KMS-11 (cell line): ENCODE measurements around the gene DRGX.

Experiments used
- H2AFZ ChIP-seq: fragments of 200-600 bp; sonication (generic); 2 replicates; pipeline ENCODE4 v1.6.1; 2016; ENCODE audit warnings: antibody characterized with exemption, mixed run types, low read depth
- H3K27ac ChIP-seq: fragments of 200-600 bp; sonication (generic); 2 replicates; pipeline ENCODE4 v1.6.1; 2016; ENCODE audit warnings: mild to moderate bottlenecking, mixed run types
- H3K27me3 ChIP-seq: fragments of 200-600 bp; sonication (generic); 2 replicates; pipeline ENCODE4 v1.6.1; 2017; ENCODE audit warnings: mild to moderate bottlenecking, low read depth, mixed run types, moderate library complexity; ENCODE audit not compliant: insufficient read depth
- H3K36me3 ChIP-seq: fragments of 200-600 bp; sonication (generic); 2 replicates; pipeline ENCODE4 v1.6.1; 2017; ENCODE audit warnings: mild to moderate bottlenecking, mixed run types; ENCODE audit not compliant: insufficient read depth
- H3K4me1 ChIP-seq: fragments of 200-600 bp; sonication (generic); 2 replicates; pipeline ENCODE4 v1.6.1; 2016; ENCODE audit warnings: mild to moderate bottlenecking, low read depth, mixed run types; ENCODE audit not compliant: poor library complexity, severe bottlenecking
- H3K4me2 ChIP-seq: fragments of 200-600 bp; sonication (generic); 2 replicates; pipeline ENCODE4 v1.7.0; 2016; ENCODE audit warnings: mild to moderate bottlenecking, mixed run types
- H3K4me3 ChIP-seq: fragments of 200-600 bp; sonication (generic); IDR thresholded peaks from 2 replicates; pipeline ENCODE4 v1.6.1; 2017; ENCODE audit warnings: low read depth, low read length, mixed read lengths; ENCODE audit not compliant: insufficient read depth
- H3K79me2 ChIP-seq: fragments of 200-600 bp; sonication (generic); 2 replicates; pipeline ENCODE4 v1.6.1; 2016; ENCODE audit warnings: low read depth, mixed run types; ENCODE audit not compliant: insufficient read depth
- H3K9ac ChIP-seq: fragments of 200-600 bp; sonication (generic); 2 replicates; pipeline ENCODE4 v1.6.1; 2016; ENCODE audit warnings: mild to moderate bottlenecking, mixed run types
- H4K20me1 ChIP-seq: fragments of 200-600 bp; sonication (generic); 2 replicates; pipeline ENCODE4 v1.6.1; 2016; ENCODE audit warnings: mild to moderate bottlenecking, mixed run types; ENCODE audit not compliant: insufficient read depth
- TF ChIP-seq, protein P1 (sequence below): fragments of 200-600 bp; sonication (generic); conservative IDR thresholded peaks from 2 replicates; pipeline ENCODE4 v1.6.1; 2017; ENCODE audit warnings: low read depth, mild to moderate bottlenecking, antibody characterized with exemption, low read length, moderate library complexity, mixed read lengths

Gene DRGX

DNA sequence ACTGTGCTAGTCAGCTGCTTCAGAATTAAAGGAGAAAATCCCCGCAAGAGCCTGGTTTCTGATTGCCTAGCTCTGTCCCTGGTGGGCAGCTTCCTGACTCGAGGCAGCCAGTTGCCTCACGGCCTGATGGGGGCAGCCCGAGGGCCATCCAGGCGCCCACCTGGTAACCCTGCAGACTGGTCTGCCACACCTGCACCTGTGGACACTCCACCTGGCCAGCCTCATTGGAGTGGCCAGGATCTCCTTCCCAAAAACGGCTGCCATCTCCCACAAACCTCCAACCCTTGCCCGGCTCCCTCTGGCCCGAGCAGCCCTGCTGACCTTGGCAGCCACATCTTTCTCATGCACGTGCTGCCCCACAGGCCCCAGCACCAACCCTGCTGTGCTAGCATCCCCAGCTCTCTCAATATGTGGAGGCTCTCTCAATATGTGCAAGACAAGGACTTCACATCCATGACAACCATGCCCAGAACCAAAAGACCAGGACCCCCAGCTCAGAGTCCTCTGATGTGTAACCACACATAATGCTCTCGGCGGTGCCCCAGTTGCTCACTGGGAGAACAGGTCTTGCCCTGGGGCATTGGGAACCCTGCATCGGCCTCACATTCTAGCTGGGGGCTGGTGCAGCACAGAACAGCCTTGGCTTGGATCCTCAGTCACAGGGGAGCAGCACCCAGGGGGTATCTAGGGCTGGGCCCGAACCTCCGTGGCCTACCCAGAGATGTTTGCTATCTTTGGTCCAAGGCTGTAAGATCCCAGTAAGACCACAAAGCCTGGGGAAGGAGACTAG is 14.6 kb downstream of the DRGX start:
- H4K20me1 ChIP-seq = no peaks in the 10 kb centered on the region
- H3K79me2 ChIP-seq = no peaks in the 10 kb centered on the region
- no peak overlapping the region for H3K4me3 ChIP-seq
- no peak overlapping the region for H2AFZ ChIP-seq
- H3K36me3 ChIP-seq = no peaks in the 10 kb centered on the region
- no peak overlapping the region for H3K4me2 ChIP-seq
- TF ChIP-seq, protein P1, sequence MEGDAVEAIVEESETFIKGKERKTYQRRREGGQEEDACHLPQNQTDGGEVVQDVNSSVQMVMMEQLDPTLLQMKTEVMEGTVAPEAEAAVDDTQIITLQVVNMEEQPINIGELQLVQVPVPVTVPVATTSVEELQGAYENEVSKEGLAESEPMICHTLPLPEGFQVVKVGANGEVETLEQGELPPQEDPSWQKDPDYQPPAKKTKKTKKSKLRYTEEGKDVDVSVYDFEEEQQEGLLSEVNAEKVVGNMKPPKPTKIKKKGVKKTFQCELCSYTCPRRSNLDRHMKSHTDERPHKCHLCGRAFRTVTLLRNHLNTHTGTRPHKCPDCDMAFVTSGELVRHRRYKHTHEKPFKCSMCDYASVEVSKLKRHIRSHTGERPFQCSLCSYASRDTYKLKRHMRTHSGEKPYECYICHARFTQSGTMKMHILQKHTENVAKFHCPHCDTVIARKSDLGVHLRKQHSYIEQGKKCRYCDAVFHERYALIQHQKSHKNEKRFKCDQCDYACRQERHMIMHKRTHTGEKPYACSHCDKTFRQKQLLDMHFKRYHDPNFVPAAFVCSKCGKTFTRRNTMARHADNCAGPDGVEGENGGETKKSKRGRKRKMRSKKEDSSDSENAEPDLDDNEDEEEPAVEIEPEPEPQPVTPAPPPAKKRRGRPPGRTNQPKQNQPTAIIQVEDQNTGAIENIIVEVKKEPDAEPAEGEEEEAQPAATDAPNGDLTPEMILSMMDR = no peak
- H3K4me1 ChIP-seq = no peaks in the 10 kb centered on the region
- H3K9ac ChIP-seq = no peak overlapping the region
- no peak overlapping the region for H3K27ac ChIP-seq
- H3K27me3 ChIP-seq = no peaks in the 10 kb centered on the region

DNA sequence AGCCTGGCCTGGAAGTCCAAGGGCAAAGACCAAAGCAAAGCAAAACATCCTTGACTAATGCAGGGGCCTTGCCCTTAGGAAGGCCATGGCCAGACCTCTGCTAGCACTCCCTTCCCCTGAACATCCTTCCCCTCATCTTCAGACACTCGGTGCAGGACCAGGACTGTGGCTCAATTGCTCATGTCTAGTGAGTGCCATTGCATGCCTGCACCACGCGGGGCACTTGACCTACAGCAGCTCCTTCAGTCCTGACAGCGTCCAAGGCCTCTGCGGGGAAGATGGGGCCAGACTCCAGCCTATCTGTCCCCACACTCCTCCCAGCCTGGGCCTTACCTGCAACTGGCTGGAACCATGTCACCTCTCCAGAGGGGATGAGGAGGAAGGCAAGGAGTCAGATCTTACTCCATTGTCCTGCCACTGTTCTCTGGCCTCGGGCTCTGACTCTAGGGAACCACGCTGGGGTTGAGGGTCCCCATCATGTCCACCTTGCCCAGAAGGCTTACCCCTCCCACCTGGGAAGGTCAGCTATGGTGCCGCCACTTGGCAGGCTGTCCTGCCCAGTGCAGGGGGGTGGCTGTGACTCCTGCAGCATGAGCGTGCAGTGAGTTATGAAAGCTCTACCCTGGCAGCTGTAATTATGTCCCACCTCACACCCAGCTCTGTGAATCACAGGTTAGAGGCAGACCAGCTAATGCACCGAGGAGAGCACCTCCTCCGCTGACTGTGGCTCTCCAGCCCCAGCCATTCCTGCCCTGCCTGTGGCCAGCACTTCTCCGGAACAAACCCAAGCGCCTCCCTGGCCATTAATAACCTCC is 16.1 kb downstream of the DRGX start:
- Histone ChIP-seq H3K27me3 (no peaks in the 10 kb centered on the region), H3K27ac (no peak overlapping the region), H3K4me2 (no peak overlapping the region), H3K4me3 (no peak overlapping the region), H4K20me1 (no peaks in the 10 kb centered on the region), H2AFZ (no peak overlapping the region), H3K79me2 (no peaks in the 10 kb centered on the region), H3K36me3 (no peaks in the 10 kb centered on the region), H3K4me1 (no peaks in the 10 kb centered on the region), H3K9ac (no peak overlapping the region)
- TF ChIP-seq, protein P1 = no peak

DNA sequence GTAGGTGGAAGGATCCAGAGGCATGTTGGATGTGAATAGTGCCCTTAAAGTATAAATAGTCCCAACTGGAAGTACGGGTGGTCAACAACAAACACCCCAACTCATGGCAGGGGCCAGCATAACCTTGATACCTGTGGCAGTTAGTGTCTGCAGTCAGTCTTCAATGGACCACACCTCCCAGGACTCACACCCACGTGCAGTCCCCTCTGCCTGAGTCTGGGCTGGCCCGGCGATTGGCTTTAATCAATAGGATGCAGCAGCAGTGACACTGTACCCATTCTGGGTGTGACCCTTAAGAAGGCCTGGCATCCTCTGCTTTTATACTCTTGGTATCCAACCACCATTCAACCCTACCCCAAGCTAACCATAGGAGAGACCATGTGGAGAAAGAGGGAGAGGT is 18.6 kb downstream of the DRGX start:
- H4K20me1 ChIP-seq = no peaks in the 10 kb centered on the region
- H3K27me3 ChIP-seq = no peaks in the 10 kb centered on the region

DNA sequence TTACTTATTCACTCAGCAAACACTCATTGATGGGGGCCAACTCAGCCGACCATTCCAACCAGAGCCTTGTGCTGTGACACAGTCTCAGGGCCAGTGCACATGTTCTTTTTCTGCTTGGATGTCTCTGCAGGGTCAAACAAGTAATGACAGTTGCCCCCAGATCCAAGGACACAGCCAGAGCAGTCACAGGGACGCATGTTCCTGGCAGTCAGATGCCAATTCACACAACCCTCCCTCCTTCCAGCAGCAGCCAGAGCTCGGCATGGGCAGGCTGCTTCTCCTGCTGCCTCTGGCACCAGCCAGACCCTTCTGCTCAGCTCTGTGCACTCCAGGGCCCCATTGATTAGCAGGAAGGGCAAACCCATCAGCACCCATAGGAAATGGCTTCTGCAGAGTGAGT is 20.3 kb downstream of the DRGX start:
- TF ChIP-seq, protein P1 = no peak
- Histone ChIP-seq H3K4me2 (no peak overlapping the region), H3K27ac (no peak overlapping the region), H3K36me3 (no peaks in the 10 kb centered on the region), H3K27me3 (no peaks in the 10 kb centered on the region), H2AFZ (no peak overlapping the region), H3K4me1 (no peaks in the 10 kb centered on the region), H3K4me3 (no peak overlapping the region), H4K20me1 (no peaks in the 10 kb centered on the region), H3K79me2 (no peaks in the 10 kb centered on the region), H3K9ac (no peak overlapping the region)

More for the DNA sequence above, 18.6 kb downstream of the DRGX start:
- no peaks in the 10 kb centered on the region for H3K4me1 ChIP-seq
- no peak overlapping the region for H3K27ac ChIP-seq
- H3K79me2 ChIP-seq = no peaks in the 10 kb centered on the region
- H3K9ac ChIP-seq = no peak overlapping the region
- no peaks in the 10 kb centered on the region for H3K36me3 ChIP-seq
- no peak overlapping the region for H2AFZ ChIP-seq
- TF ChIP-seq, protein P1 = no peak
- no peak overlapping the region for H3K4me3 ChIP-seq
- H3K4me2 ChIP-seq = no peak overlapping the region
